B cell (primary cell): ENCODE data around the gene TMEM273. TPM values are rescaled to one million over a fixed set of nuclear protein-coding genes. Genes with fewer than 3 reads are reported as not detected.

Source experiments
- ATAC-seq: fragments of 200-7000 bp; cut with Tn5 transposase; one replicate; pipeline ENCODE4 v1.10.0; 2021; ENCODE audit warnings: low read depth, mild to moderate bottlenecking, moderate number of reproducible peaks, moderate library complexity
- CTCF ChIA-PET: fragments of 350-600 bp; sonication (Branson Sonifier 250); formaldehyde crosslinking; loops from one replicate; lab custom pipeline; 2021; ENCODE audit warnings: antibody characterized with exemption, inconsistent platforms; lab: Charles Lee
- POLR2A ChIA-PET: fragments of 350-600 bp; sonication (Branson Sonifier 250); formaldehyde crosslinking; loops from one replicate; lab custom pipeline; 2021; ENCODE audit warnings: antibody characterized with exemption; lab: Charles Lee
- DNase-seq: peaks from one replicate; pipeline ENCODE4 v3.0.0; 2013
- H2AFZ ChIP-seq: 2 replicates; pipeline ENCODE4 v1.6.1; 2012; ENCODE audit warnings: mild to moderate bottlenecking, low read depth, low read length; ENCODE audit not compliant: insufficient read depth, poor library complexity, severe bottlenecking
- H3K27ac ChIP-seq, 2 donors: 1 replicate in 1 of 2; 2 replicates in 1 of 2; pipeline ENCODE4 v1.5.1; 2012 to 2013; ENCODE audit warnings: low read length in 2 of 2, mild to moderate bottlenecking in 2 of 2, moderate library complexity in 1 of 2
- H3K27me3 ChIP-seq, 4 experiments: fragments of 200-600 bp in 1 of 4; sonication (generic) in 1 of 4; replicated peaks in 1 of 4; 1 replicate in 2 of 4; 2 replicates in 2 of 4; pipeline versions ENCODE4 v1.6.1 to v1.7.0; 2013 to 2016; ENCODE audit warnings: low read length in 3 of 4, mild to moderate bottlenecking in 2 of 4, mixed read lengths in 1 of 4, moderate library complexity in 1 of 4; ENCODE audit not compliant: insufficient read depth in 4 of 4, control insufficient read depth in 3 of 4; ENCODE audit errors: control extremely low read depth in 1 of 4
- H3K36me3 ChIP-seq, 2 experiments: replicated peaks in 1 of 2; 1 replicate in 1 of 2; 2 replicates in 1 of 2; pipeline versions ENCODE4 v1.6.1 to v1.7.1; 2013; ENCODE audit warnings: low read length in 1 of 2; ENCODE audit not compliant: insufficient read depth in 2 of 2, control insufficient read depth in 1 of 2; ENCODE audit errors: control extremely low read depth in 1 of 2, extremely low read depth in 1 of 2
- H3K4me1 ChIP-seq, 2 donors: fragments of 200-600 bp in 1 of 2; sonication (generic) in 1 of 2; 1 replicate in 1 of 2; 2 replicates in 1 of 2; pipeline versions ENCODE4 v1.5.1 to v1.6.1; 2013 to 2017; ENCODE audit warnings: low read length in 2 of 2; ENCODE audit not compliant: control insufficient read depth in 2 of 2, insufficient read depth in 2 of 2
- H3K4me2 ChIP-seq: replicated peaks from 2 replicates; pipeline ENCODE3; 2012; ENCODE audit warnings: mild to moderate bottlenecking, low read depth, low read length; ENCODE audit not compliant: poor library complexity, severe bottlenecking
- H3K4me3 ChIP-seq, 5 experiments: fragments of 200-600 bp in 1 of 5; sonication (generic) in 1 of 5; 1 replicate in 3 of 5; 2 replicates in 2 of 5; pipeline versions ENCODE4 v1.5.1 to v1.7.0; 2011 to 2016; ENCODE audit warnings: low read length in 4 of 5, mild to moderate bottlenecking in 4 of 5, low read depth in 2 of 5, control low read depth in 1 of 5, moderate library complexity in 1 of 5; ENCODE audit not compliant: insufficient read depth in 1 of 5; ENCODE audit errors: control extremely low read depth in 1 of 5, extremely low read depth in 1 of 5
- H3K79me2 ChIP-seq: fragments of 200-600 bp; sonication (generic); one replicate; pipeline ENCODE4 v1.6.0; 2016; ENCODE audit warnings: low read length; ENCODE audit not compliant: control insufficient read depth, insufficient read depth
- H3K9ac ChIP-seq: fragments of 200-600 bp; sonication (generic); 2 replicates; pipeline ENCODE4 v1.6.1; 2017; ENCODE audit warnings: mild to moderate bottlenecking, low read length, moderate library complexity
- H3K9me3 ChIP-seq, 3 donors: one replicate each; pipeline versions ENCODE4 v1.6.1 to v1.7.1; 2013; ENCODE audit warnings: low read length in 2 of 3; ENCODE audit not compliant: control insufficient read depth in 2 of 3, insufficient read depth in 1 of 3; ENCODE audit errors: control extremely low read depth in 1 of 3
- H4K20me1 ChIP-seq: 2 replicates; pipeline ENCODE4 v1.6.0; 2012; ENCODE audit warnings: mild to moderate bottlenecking, low read length; ENCODE audit not compliant: insufficient read depth, control insufficient read depth, poor library complexity, severe bottlenecking
- H3K27ac Mint-ChIP-seq: one replicate; pipeline ENCODE4 v1.8.0; 2021; ENCODE audit warnings: mixed read lengths
- H3K27me3 Mint-ChIP-seq: one replicate; pipeline ENCODE4 v1.8.0; 2021; ENCODE audit warnings: mixed read lengths
- H3K4me1 Mint-ChIP-seq: one replicate; pipeline ENCODE4 v1.8.0; 2021; ENCODE audit warnings: mixed read lengths
- H3K4me3 Mint-ChIP-seq: one replicate; pipeline ENCODE4 v1.8.0; 2021; ENCODE audit warnings: mixed read lengths
- H3K9me3 Mint-ChIP-seq: one replicate; pipeline ENCODE4 v1.8.0; 2022; ENCODE audit warnings: mixed read lengths; ENCODE audit not compliant: insufficient read depth
- EZH2 ChIP-seq: IDR thresholded peaks from 2 replicates; pipeline ENCODE4 v1.6.1; 2012; ENCODE audit warnings: borderline replicate concordance, low read depth, mild to moderate bottlenecking, moderate library complexity, low read length; ENCODE audit not compliant: insufficient read depth, poor library complexity, severe bottlenecking
- WGBS: methylation state at CpG from one replicate; pipeline ENCODE4 v1.1.5; 2013; ENCODE audit warnings: missing lambda C conversion rate; ENCODE audit not compliant: insufficient coverage; 5-methylcytosine and 5-hydroxymethylcytosine counted together
- intact Hi-C: fragments of 100-400 bp; cut with micrococcal nuclease; formaldehyde crosslinking; loops from one replicate; pipeline ENCODE4 v1.10.0; 2022
- polyA plus RNA-seq: library from polyadenylated mRNA; depleted of rRNA; stranded (reverse); fragments of >200 nt; gene quantifications from 2 replicates; pipeline ENCODE4 v1.2.3, GENCODE V29; 2012
- total RNA-seq, 2 donors: library from RNA; stranded (reverse); fragments of 120-200 nt in 1 of 2; gene quantifications; 1 replicate in 1 of 2; 2 replicates in 1 of 2; pipeline versions ENCODE4 v1.2.3 to v1.2.4, GENCODE V29; 2013 to 2022
- TF ChIP-seq, protein P1 (sequence below): fragments of 200-600 bp; IDR thresholded peaks from one replicate; pipeline ENCODE4 v1.8.0; 2022; ENCODE audit warnings: antibody characterized with exemption, mild to moderate bottlenecking

Gene TMEM273
- total and polyA plus RNA-seq, 2 donors (not counting 1 experiment from before 2014, with no cell fraction given) = 36.0 to 36.4 TPM

DNA sequence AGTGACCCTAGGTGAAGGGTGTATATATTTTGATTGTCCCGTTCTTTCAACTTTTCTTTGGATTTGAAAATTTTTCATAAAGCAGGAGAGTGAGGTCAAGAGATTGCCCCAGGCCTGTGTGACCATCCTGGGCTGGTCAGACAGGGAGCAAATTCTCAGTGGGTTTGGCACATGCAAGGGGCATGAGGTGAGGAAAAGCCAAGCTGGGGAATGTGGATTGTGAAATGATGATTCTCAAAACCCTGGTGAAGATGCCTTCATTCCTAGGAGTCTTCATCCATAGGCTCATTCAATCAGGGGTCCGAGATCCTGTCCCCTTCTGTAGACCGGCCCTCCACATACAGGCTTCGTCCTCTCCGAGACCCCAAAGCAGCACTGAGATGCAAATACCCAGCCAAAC is 27.4 kb downstream of the TMEM273 start:
- no peak overlapping the region for H3K4me2 ChIP-seq
- no peak overlapping the region for H3K9ac ChIP-seq
- ATAC-seq (no peak), DNase-seq (no peak)
- H3K27me3 Mint-ChIP-seq = no peaks in the 10 kb centered on the region
- no peak overlapping the region for H3K27ac Mint-ChIP-seq
- no peak overlapping the region for H3K4me3 ChIP-seq
- no peak overlapping the region for H3K4me3 Mint-ChIP-seq
- H3K4me1 Mint-ChIP-seq = peaks cover 10% of the 10 kb centered on the region
- H2AFZ ChIP-seq = no peak overlapping the region
- no peaks in the 10 kb centered on the region for H3K9me3 Mint-ChIP-seq
- WGBS = 100% methylated on average over 1 of the region's 5 CpGs
- no peaks in the 10 kb centered on the region for H3K4me1 ChIP-seq
- TF ChIP-seq, protein P1, sequence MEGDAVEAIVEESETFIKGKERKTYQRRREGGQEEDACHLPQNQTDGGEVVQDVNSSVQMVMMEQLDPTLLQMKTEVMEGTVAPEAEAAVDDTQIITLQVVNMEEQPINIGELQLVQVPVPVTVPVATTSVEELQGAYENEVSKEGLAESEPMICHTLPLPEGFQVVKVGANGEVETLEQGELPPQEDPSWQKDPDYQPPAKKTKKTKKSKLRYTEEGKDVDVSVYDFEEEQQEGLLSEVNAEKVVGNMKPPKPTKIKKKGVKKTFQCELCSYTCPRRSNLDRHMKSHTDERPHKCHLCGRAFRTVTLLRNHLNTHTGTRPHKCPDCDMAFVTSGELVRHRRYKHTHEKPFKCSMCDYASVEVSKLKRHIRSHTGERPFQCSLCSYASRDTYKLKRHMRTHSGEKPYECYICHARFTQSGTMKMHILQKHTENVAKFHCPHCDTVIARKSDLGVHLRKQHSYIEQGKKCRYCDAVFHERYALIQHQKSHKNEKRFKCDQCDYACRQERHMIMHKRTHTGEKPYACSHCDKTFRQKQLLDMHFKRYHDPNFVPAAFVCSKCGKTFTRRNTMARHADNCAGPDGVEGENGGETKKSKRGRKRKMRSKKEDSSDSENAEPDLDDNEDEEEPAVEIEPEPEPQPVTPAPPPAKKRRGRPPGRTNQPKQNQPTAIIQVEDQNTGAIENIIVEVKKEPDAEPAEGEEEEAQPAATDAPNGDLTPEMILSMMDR = no peak
- TF ChIP-seq EZH2 = no peak
- intact Hi-C loops = no loop called here
- no peaks in the 10 kb centered on the region for H4K20me1 ChIP-seq
- no peaks in the 10 kb centered on the region for H3K9me3 ChIP-seq
- no peaks in the 10 kb centered on the region for H3K79me2 ChIP-seq
- no peaks in the 10 kb centered on the region for H3K27me3 ChIP-seq
- H3K36me3 ChIP-seq = no peaks in the 10 kb centered on the region
- CTCF ChIA-PET = interaction anchor here (1.2 kb wide), 1 partner anchor 10 kb away, joined by 4 read pairs; no protein-coding TSS in a partner anchor
- no peak overlapping the region for H3K27ac ChIP-seq
- POLR2A ChIA-PET = no interaction called here

- Mint-ChIP-seq H3K27ac (no peak overlapping the region), H3K4me3 (no peak overlapping the region), H3K27me3 (no peaks in the 10 kb centered on the region), H3K4me1 (peaks cover 10% of the 10 kb centered on the region), H3K9me3 (no peaks in the 10 kb centered on the region)
- Histone ChIP-seq H2AFZ (no peak overlapping the region), H3K36me3 (no peaks in the 10 kb centered on the region), H3K27me3 (no peaks in the 10 kb centered on the region), H3K9ac (no peak overlapping the region), H3K27ac (no peak overlapping the region), H3K4me1 (no peaks in the 10 kb centered on the region), H4K20me1 (no peaks in the 10 kb centered on the region), H3K4me2 (no peak overlapping the region), H3K9me3 (no peaks in the 10 kb centered on the region), H3K4me3 (no peak overlapping the region), H3K79me2 (no peaks in the 10 kb centered on the region)
- intact Hi-C loops = no loop called here
- WGBS = 100% methylated on average over 1 of the region's 5 CpGs
- DNase-seq (no peak), ATAC-seq (no peak)
- ChIA-PET CTCF (no interaction called here), POLR2A (no interaction called here)
- no peak for TF ChIP-seq EZH2
- TF ChIP-seq, protein P1 = no peak
Observed at GRCh38 chr10:49160110-49160509, 28.1 kb downstream of the TMEM273 start.
